ENCODE data around the gene KY.

DNA sequence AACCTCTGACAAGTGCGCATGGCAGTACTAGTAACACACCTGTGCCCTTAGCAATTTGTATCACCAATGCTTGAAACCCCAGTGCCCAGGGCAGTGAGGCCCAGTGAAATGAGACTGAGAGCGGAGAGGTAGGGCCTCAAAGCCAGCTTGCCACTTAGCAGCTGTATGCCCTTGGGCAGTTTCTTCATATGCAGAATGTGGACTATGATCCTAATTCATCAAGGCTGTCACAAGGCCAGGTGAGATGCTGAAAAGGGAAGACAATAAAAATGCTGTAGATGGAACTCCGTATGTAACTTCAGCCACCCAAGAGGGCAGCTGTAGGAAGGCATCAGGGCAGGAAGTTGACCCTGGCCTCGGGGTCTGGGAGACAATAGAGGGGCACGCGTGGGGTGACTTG, 74.4 kb downstream of the KY start:
- TF ChIP-seq CTCF (IDR thresholded peaks at IDR 0.05) (no peak), EP300 (IDR thresholded peaks at IDR 0.05) (no peak), POLR2AphosphoS5 (IDR thresholded peaks at IDR 0.05) (no peak), POLR2A (IDR thresholded peaks at IDR 0.05; ENCODE audit: low read depth) (no peak)
